GM20000 (cell line): ENCODE results near the gene MORN5.

Source experiments
- DNase-seq: peaks from one replicate; pipeline ENCODE4 v3.0.0; 2012; ENCODE audit warnings: low spot score
- CTCF ChIP-seq: IDR thresholded peaks from 2 replicates; pipeline ENCODE4 v1.5.1; 2012; ENCODE audit warnings: mild to moderate bottlenecking, control low read depth; ENCODE audit errors: extremely low read depth, missing control alignments

MORN5 gene

DNA sequence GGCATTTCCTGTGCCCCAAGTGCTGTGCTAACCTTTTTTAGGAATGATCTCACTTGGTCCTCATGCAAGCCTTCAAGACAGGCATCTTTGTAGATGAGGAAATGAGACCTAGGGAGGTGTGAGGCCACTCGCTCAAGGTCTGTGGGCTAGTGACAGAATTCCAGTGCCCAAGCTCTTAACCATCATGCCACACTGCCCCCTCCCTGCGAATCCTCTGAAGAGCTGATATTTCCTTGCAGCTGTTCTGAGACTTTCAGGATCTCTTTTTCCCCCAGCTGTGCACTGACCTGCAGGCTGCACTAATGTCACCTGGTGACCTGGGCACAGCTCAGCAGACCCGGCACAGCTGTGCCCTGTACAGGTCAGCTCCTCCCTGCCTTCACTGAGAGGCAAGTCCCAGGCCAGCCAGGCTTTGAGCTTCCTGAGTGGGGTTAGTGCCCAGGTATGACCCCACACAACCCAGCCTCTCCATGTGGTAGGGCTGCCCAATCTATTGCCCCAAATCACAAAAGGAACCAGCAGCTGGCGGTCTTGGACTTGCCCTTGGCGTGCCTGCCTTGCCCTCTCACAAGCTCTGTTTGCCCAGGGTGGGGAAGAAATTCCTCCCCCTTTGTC, 32.7 kb downstream of the MORN5 start:
- no peak for DNase-seq
- no peak for TF ChIP-seq CTCF

DNA sequence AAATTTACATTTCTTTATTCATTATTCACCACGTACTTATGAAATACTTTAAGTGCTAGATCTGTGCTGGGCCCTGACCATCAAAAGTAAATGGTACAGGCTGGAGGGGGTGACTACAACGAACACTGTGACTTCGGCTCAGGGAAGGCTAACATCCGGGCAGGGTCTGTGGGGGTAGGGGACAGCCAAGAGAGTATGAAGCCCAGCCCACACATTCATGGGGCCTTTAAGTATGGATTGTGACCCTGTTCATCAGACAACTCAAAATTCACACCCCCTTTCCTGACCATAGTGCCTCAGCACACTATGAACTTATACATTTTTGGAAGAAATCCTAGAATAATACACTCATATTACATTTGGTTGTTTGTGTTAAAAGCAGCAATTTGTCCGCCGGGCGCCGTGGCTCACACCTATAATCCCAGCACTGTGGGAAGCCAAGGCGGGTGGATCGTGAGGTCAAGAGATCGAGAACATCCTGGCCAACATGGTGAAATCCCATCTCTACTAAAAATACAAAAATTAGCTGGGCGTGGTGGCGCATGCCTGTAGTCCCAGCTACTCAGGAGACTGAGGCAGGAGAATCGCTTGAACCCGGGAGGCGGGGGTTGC, 33.3 kb downstream of the MORN5 start:
- no peak for DNase-seq
- no peak for TF ChIP-seq CTCF

GRCh38 chr9:122193651-122194050, 33.9 kb downstream of the MORN5 start:
- DNase-seq: no peak
- TF ChIP-seq CTCF: no peak

DNA sequence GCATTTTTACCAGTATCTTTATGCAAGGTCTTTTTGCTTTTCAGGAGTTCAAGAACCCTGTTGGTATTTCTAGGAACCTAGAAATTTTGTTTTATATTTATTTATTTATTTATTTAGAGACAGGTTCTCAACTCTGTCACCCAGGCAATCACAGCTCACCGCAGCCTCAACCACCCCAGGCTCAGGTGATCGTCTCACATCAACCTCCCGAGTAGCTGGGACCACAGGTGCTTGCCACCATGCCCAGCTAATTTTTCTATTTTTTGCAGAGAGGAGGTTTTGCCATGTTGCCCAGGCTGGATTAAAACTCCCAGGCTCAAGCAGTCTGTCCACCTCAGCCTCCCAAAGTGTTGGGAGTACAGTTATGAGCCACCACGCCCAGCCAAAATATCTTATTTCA, 36.2 kb downstream of the MORN5 start:
- no peak for DNase-seq
- TF ChIP-seq CTCF: no peak

GRCh38 chr9:122197426-122197825, 37.7 kb downstream of the MORN5 start:
- no peak for DNase-seq
- TF ChIP-seq CTCF: no peak

DNA sequence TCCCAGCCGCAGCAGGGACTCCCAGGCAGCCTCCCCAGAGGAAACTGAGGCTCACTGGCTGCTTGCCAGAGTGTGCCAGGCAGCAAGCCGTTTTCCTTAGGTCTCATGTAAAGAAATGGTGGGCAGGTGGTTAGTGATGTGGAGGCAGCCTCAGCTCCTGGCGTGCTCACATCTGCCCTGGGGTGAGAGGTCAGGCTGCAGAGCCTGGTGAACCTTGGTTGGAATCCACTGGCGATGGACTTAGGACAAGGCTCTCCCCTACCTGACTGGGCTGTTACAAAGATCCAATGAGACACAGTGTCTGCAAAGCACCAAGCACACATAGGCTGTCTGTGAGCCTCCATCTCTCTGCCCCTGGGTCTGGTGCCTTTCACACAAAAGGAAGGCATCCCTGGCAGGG, 38.2 kb downstream of the MORN5 start:
- no peak for TF ChIP-seq CTCF
- no peak for DNase-seq

DNA sequence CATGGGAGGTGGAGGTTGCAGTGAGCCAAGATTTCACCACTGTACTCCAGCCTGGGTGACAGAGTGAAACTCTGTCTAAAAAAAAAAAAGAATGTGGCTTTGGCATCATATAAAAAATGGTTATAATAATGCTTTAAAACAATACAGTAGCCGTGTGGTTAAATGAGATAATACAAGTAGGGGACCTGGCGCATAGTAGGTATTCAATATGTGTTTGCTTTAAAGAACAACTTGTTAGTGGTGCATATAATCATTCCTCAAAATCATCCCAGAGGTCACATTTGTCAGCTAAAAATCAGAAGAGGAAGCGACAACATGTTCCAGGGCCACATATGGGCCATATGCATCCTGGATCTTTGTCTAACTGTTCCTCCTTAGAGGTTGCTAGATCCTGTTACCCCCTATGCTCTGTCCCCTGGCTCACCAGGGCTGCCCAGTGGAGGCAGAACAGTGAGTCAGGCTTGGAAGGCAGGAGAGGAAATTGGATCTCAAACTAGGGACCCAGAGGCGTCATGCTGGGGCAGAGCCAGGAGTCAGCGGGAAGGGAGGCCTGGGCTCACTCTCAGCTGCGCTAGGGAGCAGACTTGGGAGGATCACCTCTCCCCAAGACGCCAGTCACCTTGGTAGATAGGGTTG, 41.4 kb downstream of the MORN5 start:
- TF ChIP-seq CTCF: no peak
- DNase-seq: no peak
